HG03558 (cell line): Measurements from ENCODE around the gene CCND3.

Experiments used
- ATAC-seq: cut with Tn5 transposase; IDR thresholded peaks from one replicate; pipeline ENCODE4 v1.9.1; 2021; ENCODE audit warnings: moderate number of reproducible peaks; ENCODE audit not compliant: unreplicated experiment; ENCODE audit errors: extremely low read depth

Gene CCND3

GRCh38 chr6:41927253-41927652 lies 14.4 kb downstream of the CCND3 start:
- ATAC-seq: no peak

GRCh38 chr6:41922154-41922553 lies 19.5 kb downstream of the CCND3 start:
- no peak for ATAC-seq

DNA sequence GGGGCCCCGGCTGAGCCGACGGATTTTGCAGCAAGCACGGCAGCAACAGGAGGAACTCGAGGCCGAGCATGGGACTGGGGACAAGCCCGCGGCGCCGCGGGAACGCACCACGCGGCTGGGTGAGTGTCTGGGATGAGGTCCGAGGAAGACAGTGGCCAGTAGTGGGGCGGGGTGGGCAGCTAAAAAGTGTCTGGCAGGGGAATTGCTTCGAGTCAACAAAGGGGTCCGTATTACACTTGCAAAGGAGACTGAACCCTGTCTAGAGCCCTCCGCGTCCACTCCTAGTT lies 20.0 kb downstream of the CCND3 start:
- no peak for ATAC-seq

- peak; percentile 61 for ATAC-seq
These were observed 20.5 kb downstream of the CCND3 start, which contains the start of the genes BYSL and MED20 for GRCh38 chr6:41920921-41921711. BYSL (plus strand) TSS chr6:41921499; CDS start chr6:41921563, 64 bp downstream. MED20 (minus strand) TSS chr6:41921139; CDS start chr6:41921018, 121 bp downstream.

- ATAC-seq: no peak
These were observed 24.1 kb downstream of the CCND3 start for GRCh38 chr6:41917528-41917927.

- ATAC-seq: no peak
These were observed 26.6 kb downstream of the CCND3 start for GRCh38 chr6:41914869-41915530.

DNA sequence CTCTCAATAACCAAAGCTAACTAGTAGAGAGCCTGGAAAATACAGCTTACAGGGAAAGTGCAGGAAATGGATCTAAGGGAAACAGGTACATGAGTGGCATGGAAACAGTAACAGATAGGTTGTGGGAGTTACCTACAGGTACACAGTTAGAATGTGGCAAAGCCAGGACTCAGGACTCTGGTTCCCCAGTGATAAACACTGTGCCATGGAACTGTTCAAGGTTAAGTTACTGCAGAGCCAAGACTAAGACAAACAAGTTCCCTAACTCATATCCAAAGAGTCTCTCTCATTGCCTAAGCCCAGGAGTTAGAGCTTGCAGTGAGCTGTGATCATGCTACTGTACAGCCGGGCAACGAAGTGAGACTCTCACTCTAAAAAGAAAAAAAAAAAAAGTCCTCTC lies 27.3 kb downstream of the CCND3 start:
- ATAC-seq: no peak

- ATAC-seq: no peak
These were observed 31.9 kb downstream of the CCND3 start for GRCh38 chr6:41909727-41910126.

GRCh38 chr6:41901882-41902519 lies 39.6 kb downstream of the CCND3 start:
- no peak for ATAC-seq

DNA sequence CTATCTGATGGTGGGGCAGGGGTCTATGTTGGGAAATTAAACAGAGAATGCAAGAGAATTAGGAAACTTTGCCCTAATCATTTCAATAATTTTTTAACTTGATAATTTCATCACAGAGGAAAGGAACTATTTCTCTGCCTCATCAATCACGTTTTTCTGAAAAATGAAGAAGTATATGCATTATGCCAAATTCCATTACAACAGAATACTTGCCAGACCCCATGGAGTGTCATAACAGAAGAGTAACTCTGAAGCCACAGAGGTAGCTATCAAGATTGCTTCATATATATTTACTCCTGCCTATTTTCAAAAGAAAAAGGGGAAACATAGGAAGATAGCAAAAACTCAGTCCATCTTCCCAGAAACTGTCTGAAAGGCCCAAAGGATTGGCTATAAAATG lies 40.7 kb downstream of the CCND3 start:
- no peak for ATAC-seq

DNA sequence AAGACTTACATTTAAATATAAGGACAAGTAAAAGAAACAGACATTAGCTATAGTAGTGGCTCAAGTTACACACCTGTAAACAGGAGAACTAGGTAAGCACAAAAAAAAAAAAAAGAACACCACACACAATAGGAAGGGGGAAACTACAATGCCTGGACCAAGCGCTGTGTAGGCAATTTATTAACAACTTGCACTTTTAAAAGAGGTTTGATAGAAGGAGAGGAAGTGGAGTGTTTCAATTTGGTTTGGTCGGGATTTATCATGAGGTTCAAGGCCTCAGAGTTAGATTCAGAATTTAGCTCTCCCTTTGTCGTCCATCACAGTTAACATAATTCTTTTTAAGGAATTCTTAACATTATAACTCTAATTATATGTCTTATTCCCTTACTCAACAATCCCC lies 45.3 kb downstream of the CCND3 start:
- ATAC-seq: no peak

- ATAC-seq: peak; percentile 57
These were observed 46.0 kb downstream of the CCND3 start, which contains the start of gene USP49 for GRCh38 chr6:41895300-41896233. USP49 (minus strand) TSS chr6:41895375; CDS start chr6:41806983, 88,392 bp downstream.

GRCh38 chr6:41894366-41895299 lies 47.0 kb downstream of the CCND3 start:
- ATAC-seq: no peak

- no peak for ATAC-seq
These were observed 48.6 kb downstream of the CCND3 start for GRCh38 chr6:41892921-41893564.

- no peak for ATAC-seq
These were observed 54.3 kb downstream of the CCND3 start for GRCh38 chr6:41887331-41887751.

DNA sequence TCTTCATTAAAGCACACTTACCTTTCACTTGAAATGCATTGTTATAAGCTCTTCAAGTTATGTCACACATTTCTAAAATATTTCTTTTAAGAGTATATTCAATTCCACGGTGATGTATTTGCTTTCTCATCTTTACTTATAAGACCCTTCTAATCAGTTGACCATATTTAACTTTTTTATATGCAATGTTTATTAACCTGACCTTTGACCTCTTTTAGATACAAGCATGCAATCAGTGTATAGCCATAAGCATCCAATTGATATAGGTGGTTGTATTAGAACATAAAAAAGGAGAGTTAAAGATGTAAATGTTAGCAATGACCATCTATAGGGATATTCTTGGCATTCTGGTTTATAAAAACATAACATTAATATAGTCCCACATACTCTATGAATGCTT lies 55.7 kb downstream of the CCND3 start:
- ATAC-seq: no peak

GRCh38 chr6:41884957-41885356 lies 56.7 kb downstream of the CCND3 start:
- no peak for ATAC-seq
